ENCODE data around the gene P2RY1. TPM values are rescaled to one million over a fixed set of nuclear protein-coding genes. Genes with fewer than 3 reads are reported as not detected.

P2RY1 gene
- total and polyA plus RNA-seq, 10 donors = 0.39 to 12.8 (median 5.2) TPM

GRCh38 chr3:152879130-152879789 is 44.3 kb downstream of the P2RY1 start:
- Histone ChIP-seq H3K36me3 (no peaks in the 10 kb centered on the region), H3K4me3 (no peak overlapping the region), H3K9me3 (peaks cover 0 to 9% (median 0%) of the 10 kb centered on the region in 8 donors), H3K4me1 (no peaks in the 10 kb centered on the region), H3K27me3 (replicated peaks in 1 of 7) (no peaks in the 10 kb centered on the region), H3K27ac (no peak overlapping the region)
- TF ChIP-seq POLR2A (IDR thresholded peaks at IDR 0.05) (no peak), CTCF (IDR thresholded peaks at IDR 0.05 in 8 of 11, conservative IDR thresholded peaks at IDR 0.05 in 3 of 11) (no peak)
- WGBS, 5 donors = 81 to 90% (median 86%) methylated on average over 8 of the region's 8 CpGs
- no peak for DNase-seq
- intact Hi-C loops (cut with DNase I; ENCODE audit: low total_unique reads) = no loop called here

GRCh38 chr3:152879790-152880174 is 44.9 kb downstream of the P2RY1 start:
- WGBS, 5 donors = 56 to 97% (median 78%) methylated on average over 2 of the region's 2 CpGs
- no peaks in the 10 kb centered on the region for H3K27me3 ChIP-seq (replicated peaks in 1 of 7)
- no peak overlapping the region for H3K27ac ChIP-seq
- intact Hi-C loops (cut with DNase I; ENCODE audit: low total_unique reads) = no loop called here
- TF ChIP-seq POLR2A (IDR thresholded peaks at IDR 0.05) (no peak), CTCF (IDR thresholded peaks at IDR 0.05 in 8 of 11, conservative IDR thresholded peaks at IDR 0.05 in 3 of 11) (no peak), POLR2AphosphoS5 (IDR thresholded peaks at IDR 0.05) (no peak)
- H3K4me1 ChIP-seq = no peaks in the 10 kb centered on the region
- no peaks in the 10 kb centered on the region for H3K36me3 ChIP-seq
- no peak for DNase-seq
- peaks cover 0 to 4% (median 0%) of the 10 kb centered on the region in 8 donors for H3K9me3 ChIP-seq
- H3K4me3 ChIP-seq = no peak overlapping the region

- Histone ChIP-seq H3K36me3 (no peaks in the 10 kb centered on the region), H3K4me3 (no peak overlapping the region), H3K4me1 (no peaks in the 10 kb centered on the region), H3K27me3 (replicated peaks in 1 of 7) (no peaks in the 10 kb centered on the region), H3K9me3 (no peaks in the 10 kb centered on the region), H3K27ac (no peak overlapping the region)
- no peak for TF ChIP-seq POLR2A (IDR thresholded peaks at IDR 0.05)
- no peak for TF ChIP-seq CTCF (IDR thresholded peaks at IDR 0.05 in 8 of 11, conservative IDR thresholded peaks at IDR 0.05 in 3 of 11)
- TF ChIP-seq POLR2AphosphoS5 (IDR thresholded peaks at IDR 0.05) = no peak
- intact Hi-C loops (cut with DNase I; ENCODE audit: low total_unique reads) = no loop called here
- 26 to 71% (median 44%) methylated on average over 1 of the region's 1 CpG for WGBS, 5 donors
- DNase-seq = no peak
Observed at GRCh38 chr3:152885076-152885475, 50.1 kb downstream of the P2RY1 start.

Small RNA genes within 50 kb of the gene (small RNA-seq; reads per million reads assigned to genes)
- 0 reads per million in 4 donors for gene ATP5MGP5

Measured in spleen (tissue), 11 donors.